Uterus (tissue), 4 donors: ENCODE results near the gene MDFIC. TPM values are rescaled to one million over a fixed set of nuclear protein-coding genes. Genes with fewer than 3 reads are reported as not detected.

ENCODE experiments used
- DNase-seq, 2 donors: peaks; one replicate each; pipeline ENCODE4 v3.0.0-alpha.2; 2019 to 2020
- H3K27ac ChIP-seq, 2 donors: fragments of 200-600 bp; sonication (generic); 1 replicate in 1 of 2; 2 replicates in 1 of 2; pipeline ENCODE4 v1.5.1; 2016 to 2018
- H3K27me3 ChIP-seq, 2 donors: fragments of 200-600 bp; sonication (generic); one replicate each; pipeline ENCODE4 v1.5.1; 2018 to 2019; ENCODE audit warnings: control low read depth in 1 of 2
- H3K36me3 ChIP-seq, 2 donors: fragments of 200-600 bp; sonication (generic); one replicate each; pipeline ENCODE4 v1.5.1; 2019; ENCODE audit warnings: control low read depth in 1 of 2
- H3K4me1 ChIP-seq, 2 donors: fragments of 200-600 bp; sonication (generic); one replicate each; pipeline ENCODE4 v1.5.1; 2018 to 2019; ENCODE audit warnings: control low read depth in 1 of 2
- H3K4me3 ChIP-seq, 2 donors: fragments of 200-600 bp; sonication (generic); 1 replicate in 1 of 2; 2 replicates in 1 of 2; pipeline ENCODE4 v1.5.1; 2018 to 2019; ENCODE audit warnings: mild to moderate bottlenecking in 1 of 2
- H3K9me3 ChIP-seq, 2 donors: fragments of 200-600 bp; sonication (generic); one replicate each; pipeline ENCODE4 v1.5.1; 2019; ENCODE audit warnings: control low read depth in 1 of 2
- CTCF ChIP-seq, 4 experiments: fragments of 200-600 bp in 2 of 4; fragments of 450-650 bp in 2 of 4; sonication (generic) in 2 of 4; IDR thresholded peaks; one replicate each; pipeline ENCODE4 v1.5.1; 2016 to 2019; ENCODE audit warnings: antibody characterized with exemption in 4 of 4, mild to moderate bottlenecking in 2 of 4, moderate library complexity in 1 of 4
- POLR2A ChIP-seq, 2 donors: fragments of 450-650 bp; IDR thresholded peaks; one replicate each; pipeline ENCODE4 v1.6.1; 2016; ENCODE audit warnings: antibody characterized with exemption in 2 of 2, mild to moderate bottlenecking in 1 of 2, moderate library complexity in 1 of 2
- intact Hi-C: fragments of 100-400 bp; cut with DNase I; formaldehyde crosslinking; loops from one replicate; pipeline ENCODE4 v1.15.1; 2023; ENCODE audit warnings: low total_unique reads
- total RNA-seq, 4 donors: library from RNA; depleted of rRNA in 3 of 4; stranded (reverse); fragments of >200 nt in 3 of 4; gene quantifications; one replicate each; pipeline versions ENCODE4 v1.1.0 to v1.2.4, GENCODE V29; 2014 to 2023
- donor health status: DM: yes; HTN: yes; CAD: no.

MDFIC gene
- total RNA-seq, 4 donors from 2014 or later = 35.8 to 79.2 (median 66.1) TPM

GRCh38 chr7:114936471-114936870 lies 14.6 kb downstream of the MDFIC start:
- H3K9me3 ChIP-seq = no peaks in the 10 kb centered on the region
- no peak overlapping the region for H3K27ac ChIP-seq
- no peak for TF ChIP-seq CTCF (IDR thresholded peaks at IDR 0.05)
- TF ChIP-seq POLR2A (IDR thresholded peaks at IDR 0.05) = no peak
- H3K27me3 ChIP-seq = no peaks in the 10 kb centered on the region
- H3K4me1 ChIP-seq = peaks cover 0 to 10% of the 10 kb centered on the region in 2 donors
- no peak for DNase-seq
- no peaks in the 10 kb centered on the region for H3K36me3 ChIP-seq
- H3K4me3 ChIP-seq = no peak overlapping the region
- intact Hi-C loops = no loop called here

GRCh38 chr7:114937446-114937845 lies 15.6 kb downstream of the MDFIC start:
- Histone ChIP-seq H3K9me3 (no peaks in the 10 kb centered on the region), H3K36me3 (no peaks in the 10 kb centered on the region), H3K4me1 (peaks cover 0 to 10% of the 10 kb centered on the region in 2 donors), H3K27ac (no peak overlapping the region), H3K4me3 (no peak overlapping the region), H3K27me3 (no peaks in the 10 kb centered on the region)
- intact Hi-C loops = no loop called here
- no peak for TF ChIP-seq CTCF (IDR thresholded peaks at IDR 0.05)
- no peak for TF ChIP-seq POLR2A (IDR thresholded peaks at IDR 0.05)
- no peak for DNase-seq

DNA sequence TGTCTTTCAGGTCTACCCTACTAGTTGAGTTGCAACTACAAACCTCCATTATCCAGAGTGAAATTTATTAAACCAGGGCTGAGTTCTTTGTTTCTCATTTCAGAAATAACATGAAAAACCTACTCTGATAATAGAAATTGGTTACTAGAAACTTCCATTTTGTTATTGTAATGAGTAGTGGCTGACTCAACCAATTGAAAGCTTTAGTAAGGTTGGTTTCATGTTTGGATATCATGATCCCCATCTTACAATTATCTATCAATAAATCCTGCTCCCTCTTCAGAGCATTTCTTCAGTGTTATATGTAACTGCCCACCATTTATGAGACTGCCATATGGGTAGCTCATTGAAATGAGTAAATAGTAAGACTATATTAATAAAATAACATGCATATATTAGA lies 16.9 kb downstream of the MDFIC start:
- TF ChIP-seq CTCF (IDR thresholded peaks at IDR 0.05) = no peak
- no peak for TF ChIP-seq POLR2A (IDR thresholded peaks at IDR 0.05)
- Histone ChIP-seq H3K4me1 (peaks cover 0 to 14% of the 10 kb centered on the region in 2 donors), H3K36me3 (no peaks in the 10 kb centered on the region), H3K4me3 (no peak overlapping the region), H3K27ac (no peak overlapping the region), H3K27me3 (no peaks in the 10 kb centered on the region), H3K9me3 (no peaks in the 10 kb centered on the region)
- DNase-seq = no peak
- intact Hi-C loops = no loop called here

DNA sequence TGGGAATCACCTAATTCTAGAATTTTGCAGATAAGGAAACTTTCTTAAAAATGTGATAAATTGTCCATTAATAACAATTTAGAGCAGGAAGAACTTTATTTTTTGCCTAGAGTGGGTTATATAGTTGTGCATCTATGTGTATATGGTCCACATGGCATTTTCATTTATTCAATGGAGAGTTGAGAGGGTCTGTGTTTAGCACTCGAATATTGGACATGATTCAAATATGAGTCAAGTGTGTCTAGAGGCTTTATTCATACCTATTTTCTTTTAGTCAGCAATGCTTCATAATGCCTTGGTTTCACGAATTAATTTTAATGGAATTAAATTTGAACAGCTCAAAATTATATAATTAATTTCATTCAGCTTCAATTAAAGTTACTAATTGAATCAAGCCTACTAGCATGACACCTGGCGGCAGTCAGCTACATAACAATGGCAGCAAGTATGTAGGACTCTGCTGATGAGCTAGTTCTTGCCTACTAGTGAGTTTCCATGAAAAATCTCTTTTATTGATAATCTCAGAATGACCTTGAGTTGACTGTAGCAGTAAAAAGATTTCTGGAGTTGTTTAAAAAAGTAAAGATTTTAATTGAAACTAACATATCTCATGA lies 17.7 kb downstream of the MDFIC start:
- TF ChIP-seq POLR2A (IDR thresholded peaks at IDR 0.05) (no peak), CTCF (IDR thresholded peaks at IDR 0.05) (no peak)
- Histone ChIP-seq H3K4me3 (no peak overlapping the region), H3K36me3 (no peaks in the 10 kb centered on the region), H3K4me1 (peaks cover 0 to 18% of the 10 kb centered on the region in 2 donors), H3K9me3 (no peaks in the 10 kb centered on the region), H3K27me3 (no peaks in the 10 kb centered on the region), H3K27ac (no peak overlapping the region)
- no peak for DNase-seq
- intact Hi-C loops = no loop called here

- no peak for DNase-seq
- H3K4me3 ChIP-seq = no peak overlapping the region
- intact Hi-C loops = no loop called here
- H3K4me1 ChIP-seq = peaks cover 0 to 12% of the 10 kb centered on the region in 2 donors
- H3K9me3 ChIP-seq = no peaks in the 10 kb centered on the region
- no peaks in the 10 kb centered on the region for H3K27me3 ChIP-seq
- no peak for TF ChIP-seq POLR2A (IDR thresholded peaks at IDR 0.05)
- TF ChIP-seq CTCF (IDR thresholded peaks at IDR 0.05) = no peak
- no peak overlapping the region for H3K27ac ChIP-seq
- no peaks in the 10 kb centered on the region for H3K36me3 ChIP-seq
These were observed 18.3 kb downstream of the MDFIC start for GRCh38 chr7:114940220-114940619.
